GM23338 (cell line): ENCODE data around the gene STX1A.

ENCODE experiments used
- CREB1 ChIP-seq: fragments of 250-450 bp; sonication (Bioruptor Pico); IDR thresholded peaks from 2 replicates; pipeline ENCODE4 v1.5.0; 2020; ENCODE audit warnings: low read depth, mild to moderate bottlenecking, moderate library complexity
- EZH2 ChIP-seq: fragments of 200-600 bp; sonication (generic); IDR thresholded peaks from one replicate; pipeline ENCODE4 v1.8.0; 2017; ENCODE audit warnings: antibody characterized with exemption, mild to moderate bottlenecking, low read depth; ENCODE audit not compliant: unreplicated experiment
- EZH2phosphoT487 ChIP-seq: fragments of 200-600 bp; sonication (generic); IDR thresholded peaks from one replicate; pipeline ENCODE4 v1.8.1; 2018; ENCODE audit warnings: antibody characterized with exemption; ENCODE audit not compliant: unreplicated experiment
- JUNB ChIP-seq: IDR thresholded peaks from one replicate; pipeline ENCODE4 v1.6.1; 2016; ENCODE audit warnings: antibody characterized with exemption; ENCODE audit not compliant: unreplicated experiment
- POLR2AphosphoS5 ChIP-seq: IDR thresholded peaks from 2 replicates; pipeline ENCODE4 v1.6.1; 2016; ENCODE audit warnings: antibody characterized with exemption, low read depth
- STAT1 ChIP-seq: IDR thresholded peaks from one replicate; pipeline ENCODE4 v1.6.1; 2016; ENCODE audit warnings: antibody characterized with exemption; ENCODE audit not compliant: unreplicated experiment
- ZNF114 ChIP-seq: fragments of 250-450 bp; sonication (Bioruptor Pico); IDR thresholded peaks from 2 replicates; pipeline ENCODE4 v1.5.0; 2020; ENCODE audit warnings: mild to moderate bottlenecking, moderate library complexity
- ZNF331 ChIP-seq: fragments of 250-450 bp; sonication (Bioruptor Pico); IDR thresholded peaks from 2 replicates; pipeline ENCODE4 v1.5.0; 2020; ENCODE audit warnings: low read depth, mild to moderate bottlenecking, moderate library complexity
- TF ChIP-seq, protein P1 (sequence below), 2 experiments: fragments of 200-600 bp in 1 of 2; sonication (generic) in 1 of 2; conservative IDR thresholded peaks; 2 replicates each; pipeline versions ENCODE4 v1.5.1 to v1.6.1; 2016 to 2017; ENCODE audit warnings: antibody characterized with exemption in 2 of 2, low read depth in 2 of 2, mild to moderate bottlenecking in 2 of 2, moderate library complexity in 1 of 2
- TF ChIP-seq, protein P2 (sequence below): IDR thresholded peaks from one replicate; pipeline ENCODE4 v1.6.1; 2018; ENCODE audit warnings: antibody characterized with exemption; ENCODE audit not compliant: unreplicated experiment
- TF ChIP-seq, protein P3 (sequence below): IDR thresholded peaks from 2 replicates; pipeline ENCODE4 v1.6.1; 2016; ENCODE audit warnings: antibody characterized with exemption

DNA sequence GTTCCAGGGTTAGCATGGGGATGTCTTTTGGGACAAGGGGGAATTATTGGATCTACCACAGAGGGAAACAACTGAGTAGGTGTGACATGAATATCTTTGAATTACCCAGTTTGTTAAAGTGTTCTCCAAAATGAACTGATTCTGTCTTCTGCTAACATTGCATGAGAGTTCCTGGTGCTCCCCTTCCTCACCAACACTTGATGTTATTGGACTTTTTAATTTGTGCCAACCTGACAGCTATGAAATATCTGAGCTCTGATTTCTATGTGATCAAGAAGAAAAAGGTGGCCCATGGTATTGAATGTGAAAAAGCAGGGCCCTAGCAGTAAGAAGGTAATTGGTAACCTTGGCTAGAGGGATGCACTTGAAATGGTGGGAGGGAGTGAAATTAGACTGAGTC is 56.4 kb downstream of the STX1A start:
- TF ChIP-seq, protein P1, sequence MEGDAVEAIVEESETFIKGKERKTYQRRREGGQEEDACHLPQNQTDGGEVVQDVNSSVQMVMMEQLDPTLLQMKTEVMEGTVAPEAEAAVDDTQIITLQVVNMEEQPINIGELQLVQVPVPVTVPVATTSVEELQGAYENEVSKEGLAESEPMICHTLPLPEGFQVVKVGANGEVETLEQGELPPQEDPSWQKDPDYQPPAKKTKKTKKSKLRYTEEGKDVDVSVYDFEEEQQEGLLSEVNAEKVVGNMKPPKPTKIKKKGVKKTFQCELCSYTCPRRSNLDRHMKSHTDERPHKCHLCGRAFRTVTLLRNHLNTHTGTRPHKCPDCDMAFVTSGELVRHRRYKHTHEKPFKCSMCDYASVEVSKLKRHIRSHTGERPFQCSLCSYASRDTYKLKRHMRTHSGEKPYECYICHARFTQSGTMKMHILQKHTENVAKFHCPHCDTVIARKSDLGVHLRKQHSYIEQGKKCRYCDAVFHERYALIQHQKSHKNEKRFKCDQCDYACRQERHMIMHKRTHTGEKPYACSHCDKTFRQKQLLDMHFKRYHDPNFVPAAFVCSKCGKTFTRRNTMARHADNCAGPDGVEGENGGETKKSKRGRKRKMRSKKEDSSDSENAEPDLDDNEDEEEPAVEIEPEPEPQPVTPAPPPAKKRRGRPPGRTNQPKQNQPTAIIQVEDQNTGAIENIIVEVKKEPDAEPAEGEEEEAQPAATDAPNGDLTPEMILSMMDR (conservative IDR thresholded peaks at IDR 0.05; ENCODE audit: low read depth in 2 of 2) = no peak
- TF ChIP-seq EZH2 (no peak), POLR2AphosphoS5 (no peak), EZH2phosphoT487 (no peak), JUNB (no peak), STAT1 (no peak), CREB1 (CRISPR knock-in tag) (no peak), ZNF114 (CRISPR knock-in tag) (no peak), ZNF331 (CRISPR knock-in tag) (no peak)
- TF ChIP-seq, protein P2, sequence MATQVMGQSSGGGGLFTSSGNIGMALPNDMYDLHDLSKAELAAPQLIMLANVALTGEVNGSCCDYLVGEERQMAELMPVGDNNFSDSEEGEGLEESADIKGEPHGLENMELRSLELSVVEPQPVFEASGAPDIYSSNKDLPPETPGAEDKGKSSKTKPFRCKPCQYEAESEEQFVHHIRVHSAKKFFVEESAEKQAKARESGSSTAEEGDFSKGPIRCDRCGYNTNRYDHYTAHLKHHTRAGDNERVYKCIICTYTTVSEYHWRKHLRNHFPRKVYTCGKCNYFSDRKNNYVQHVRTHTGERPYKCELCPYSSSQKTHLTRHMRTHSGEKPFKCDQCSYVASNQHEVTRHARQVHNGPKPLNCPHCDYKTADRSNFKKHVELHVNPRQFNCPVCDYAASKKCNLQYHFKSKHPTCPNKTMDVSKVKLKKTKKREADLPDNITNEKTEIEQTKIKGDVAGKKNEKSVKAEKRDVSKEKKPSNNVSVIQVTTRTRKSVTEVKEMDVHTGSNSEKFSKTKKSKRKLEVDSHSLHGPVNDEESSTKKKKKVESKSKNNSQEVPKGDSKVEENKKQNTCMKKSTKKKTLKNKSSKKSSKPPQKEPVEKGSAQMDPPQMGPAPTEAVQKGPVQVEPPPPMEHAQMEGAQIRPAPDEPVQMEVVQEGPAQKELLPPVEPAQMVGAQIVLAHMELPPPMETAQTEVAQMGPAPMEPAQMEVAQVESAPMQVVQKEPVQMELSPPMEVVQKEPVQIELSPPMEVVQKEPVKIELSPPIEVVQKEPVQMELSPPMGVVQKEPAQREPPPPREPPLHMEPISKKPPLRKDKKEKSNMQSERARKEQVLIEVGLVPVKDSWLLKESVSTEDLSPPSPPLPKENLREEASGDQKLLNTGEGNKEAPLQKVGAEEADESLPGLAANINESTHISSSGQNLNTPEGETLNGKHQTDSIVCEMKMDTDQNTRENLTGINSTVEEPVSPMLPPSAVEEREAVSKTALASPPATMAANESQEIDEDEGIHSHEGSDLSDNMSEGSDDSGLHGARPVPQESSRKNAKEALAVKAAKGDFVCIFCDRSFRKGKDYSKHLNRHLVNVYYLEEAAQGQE = no peak
- TF ChIP-seq, protein P3, sequence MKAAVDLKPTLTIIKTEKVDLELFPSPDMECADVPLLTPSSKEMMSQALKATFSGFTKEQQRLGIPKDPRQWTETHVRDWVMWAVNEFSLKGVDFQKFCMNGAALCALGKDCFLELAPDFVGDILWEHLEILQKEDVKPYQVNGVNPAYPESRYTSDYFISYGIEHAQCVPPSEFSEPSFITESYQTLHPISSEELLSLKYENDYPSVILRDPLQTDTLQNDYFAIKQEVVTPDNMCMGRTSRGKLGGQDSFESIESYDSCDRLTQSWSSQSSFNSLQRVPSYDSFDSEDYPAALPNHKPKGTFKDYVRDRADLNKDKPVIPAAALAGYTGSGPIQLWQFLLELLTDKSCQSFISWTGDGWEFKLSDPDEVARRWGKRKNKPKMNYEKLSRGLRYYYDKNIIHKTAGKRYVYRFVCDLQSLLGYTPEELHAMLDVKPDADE = no peak
